Keratinocyte (primary cell): ENCODE measurements around the gene CAPN14. TPM values are rescaled to one million over a fixed set of nuclear protein-coding genes. Genes with fewer than 3 reads are reported as not detected.

Experiments
- DNase-seq: peaks from one replicate; pipeline ENCODE4 v3.0.0-alpha.2; 2011; ENCODE audit warnings: low read depth, missing footprints, low spot score
- FAIRE-seq: peaks from 2 replicates; lab custom pipeline; 2011; peaks lifted over from hg19 to GRCh38; lab: Jason Lieb, UNC
- H2AFZ ChIP-seq: 2 replicates; pipeline ENCODE4 v1.6.0; 2012; ENCODE audit warnings: low read length, control low read depth, inconsistent platforms; ENCODE audit not compliant: control insufficient read depth
- H3K27ac ChIP-seq: 2 replicates; pipeline ENCODE4 v1.5.1; 2011; ENCODE audit warnings: low read length; ENCODE audit not compliant: control insufficient read depth, insufficient read depth
- H3K27me3 ChIP-seq: 3 replicates; pipeline ENCODE4 v1.6.0; 2011; ENCODE audit warnings: low read length; ENCODE audit not compliant: control insufficient read depth, insufficient read depth; ENCODE audit errors: extremely low read depth
- H3K36me3 ChIP-seq, 2 experiments: 2 replicates in 1 of 2; 3 replicates in 1 of 2; pipeline ENCODE4 v1.5.1; 2011; ENCODE audit warnings: low read length in 2 of 2, mild to moderate bottlenecking in 1 of 2; ENCODE audit not compliant: control insufficient read depth in 2 of 2, insufficient read depth in 2 of 2; ENCODE audit errors: extremely low read depth in 1 of 2
- H3K4me1 ChIP-seq: 3 replicates; pipeline ENCODE4 v1.5.1; 2011; ENCODE audit warnings: low read length; ENCODE audit not compliant: control insufficient read depth, insufficient read depth; ENCODE audit errors: extremely low read depth
- H3K4me2 ChIP-seq: 3 replicates; pipeline ENCODE4 v1.6.0; 2011; ENCODE audit warnings: low read depth, low read length; ENCODE audit not compliant: control insufficient read depth, insufficient read depth; ENCODE audit errors: extremely low read depth
- H3K4me3 ChIP-seq, 3 experiments: fragments of 200-600 bp in 1 of 3; sonication (generic) in 1 of 3; 2 replicates in 2 of 3; 3 replicates in 1 of 3; pipeline ENCODE4 v1.5.1; 2011 to 2016; ENCODE audit warnings: low read length in 3 of 3, mild to moderate bottlenecking in 3 of 3, control low read depth in 2 of 3, inconsistent platforms in 1 of 3, low read depth in 1 of 3, mixed read lengths in 1 of 3, mixed run types in 1 of 3, moderate library complexity in 1 of 3; ENCODE audit not compliant: control insufficient read depth in 2 of 3, insufficient read depth in 2 of 3; ENCODE audit errors: extremely low read depth in 1 of 3
- H3K79me2 ChIP-seq: 2 replicates; pipeline ENCODE4 v1.6.0; 2012; ENCODE audit warnings: low read length; ENCODE audit not compliant: control insufficient read depth, insufficient read depth
- H3K9ac ChIP-seq: 3 replicates; pipeline ENCODE4 v1.6.0; 2011; ENCODE audit warnings: low read length; ENCODE audit not compliant: control insufficient read depth, insufficient read depth; ENCODE audit errors: extremely low read depth
- H3K9me1 ChIP-seq: 3 replicates; pipeline ENCODE4 v1.6.0; 2011; ENCODE audit warnings: low read length; ENCODE audit not compliant: control insufficient read depth, insufficient read depth; ENCODE audit errors: extremely low read depth
- H3K9me3 ChIP-seq: 2 replicates; pipeline ENCODE4 v1.5.1; 2012; ENCODE audit warnings: low read depth, low read length; ENCODE audit not compliant: control insufficient read depth
- H4K20me1 ChIP-seq: 3 replicates; pipeline ENCODE4 v1.6.0; 2011; ENCODE audit warnings: low read length; ENCODE audit not compliant: control insufficient read depth, insufficient read depth; ENCODE audit errors: extremely low read depth
- EZH2 ChIP-seq: IDR thresholded peaks from one replicate; pipeline ENCODE4 v1.6.1; 2012; ENCODE audit warnings: inconsistent platforms, mild to moderate bottlenecking, low read length, moderate library complexity
- dilution Hi-C: fragments of 300-500 bp; cut with MboI; formaldehyde crosslinking; loops from one replicate; pipeline ENCODE4 v1.7.0; 2020; ENCODE audit warnings: low sequenced_read_pairs; ENCODE audit not compliant: extremely low pct_ligation_motif_present
- polyA plus RNA-seq, 5 experiments: library from polyadenylated mRNA; depleted of rRNA in 3 of 5; stranded (reverse) in 3 of 5; stranded (forward) in 1 of 5; unstranded in 1 of 5; fragments of >200 nt; gene quantifications; 1 replicate in 1 of 5; 2 replicates in 3 of 5; 3 replicates in 1 of 5; pipeline versions ENCODE4 v1.2.1 to v1.2.3, GENCODE V29; 2011 to 2012; ENCODE audit warnings: missing spikeins in 2 of 5, low read depth in 1 of 5, low replicate concordance in 1 of 5
- TF ChIP-seq, protein P1 (sequence below), 3 experiments: IDR thresholded peaks in 1 of 3; conservative IDR thresholded peaks in 1 of 3; optimal IDR thresholded peaks in 1 of 3; 2 replicates in 2 of 3; 3 replicates in 1 of 3; pipeline versions ENCODE3 to v1.5.1; 2011; ENCODE audit warnings: low read length in 3 of 3, mild to moderate bottlenecking in 3 of 3, moderate library complexity in 2 of 3, control low read depth in 1 of 3, inconsistent platforms in 1 of 3; ENCODE audit not compliant: insufficient read depth in 2 of 3; ENCODE audit errors: extremely low read depth in 1 of 3

The CAPN14 gene
- polyA plus RNA-seq, 1 donor (not counting 4 experiments of a cell fraction or from before 2014, with no cell fraction given), result 1.1 TPM

DNA sequence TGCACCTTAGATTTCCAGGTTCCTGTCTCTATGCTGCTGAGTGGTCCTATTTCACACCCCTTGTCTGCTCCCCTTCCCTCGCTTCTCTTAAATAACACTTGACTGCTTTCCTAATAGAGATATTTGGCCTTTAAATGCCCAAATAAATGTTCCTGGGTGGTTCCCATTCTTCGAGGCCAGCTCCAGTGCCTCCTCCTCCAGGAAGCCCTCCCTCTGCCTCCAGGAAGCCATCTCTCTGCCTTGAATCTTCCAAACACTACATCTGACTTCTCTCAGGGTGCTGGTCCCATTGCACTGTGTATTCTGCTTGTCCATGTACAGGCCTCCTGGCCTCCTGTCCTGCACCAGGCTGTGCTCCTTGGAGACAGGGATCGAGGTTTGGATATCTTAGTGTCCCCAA is 30.8 kb upstream of the CAPN14 start:
- Histone ChIP-seq H3K27me3 (no peaks in the 10 kb centered on the region), H2AFZ (no peak overlapping the region), H3K36me3 (no peaks in the 10 kb centered on the region), H3K4me3 (no peak overlapping the region), H3K9me1 (no peaks in the 10 kb centered on the region), H3K4me2 (no peak overlapping the region), H3K9ac (no peak overlapping the region), H3K4me1 (peaks cover 1% of the 10 kb centered on the region), H3K9me3 (no peaks in the 10 kb centered on the region), H3K27ac (no peak overlapping the region), H4K20me1 (no peaks in the 10 kb centered on the region), H3K79me2 (no peaks in the 10 kb centered on the region)
- no peak for FAIRE-seq
- DNase-seq, result no peak
- dilution Hi-C loops, result no loop called here
- TF ChIP-seq, protein P1, sequence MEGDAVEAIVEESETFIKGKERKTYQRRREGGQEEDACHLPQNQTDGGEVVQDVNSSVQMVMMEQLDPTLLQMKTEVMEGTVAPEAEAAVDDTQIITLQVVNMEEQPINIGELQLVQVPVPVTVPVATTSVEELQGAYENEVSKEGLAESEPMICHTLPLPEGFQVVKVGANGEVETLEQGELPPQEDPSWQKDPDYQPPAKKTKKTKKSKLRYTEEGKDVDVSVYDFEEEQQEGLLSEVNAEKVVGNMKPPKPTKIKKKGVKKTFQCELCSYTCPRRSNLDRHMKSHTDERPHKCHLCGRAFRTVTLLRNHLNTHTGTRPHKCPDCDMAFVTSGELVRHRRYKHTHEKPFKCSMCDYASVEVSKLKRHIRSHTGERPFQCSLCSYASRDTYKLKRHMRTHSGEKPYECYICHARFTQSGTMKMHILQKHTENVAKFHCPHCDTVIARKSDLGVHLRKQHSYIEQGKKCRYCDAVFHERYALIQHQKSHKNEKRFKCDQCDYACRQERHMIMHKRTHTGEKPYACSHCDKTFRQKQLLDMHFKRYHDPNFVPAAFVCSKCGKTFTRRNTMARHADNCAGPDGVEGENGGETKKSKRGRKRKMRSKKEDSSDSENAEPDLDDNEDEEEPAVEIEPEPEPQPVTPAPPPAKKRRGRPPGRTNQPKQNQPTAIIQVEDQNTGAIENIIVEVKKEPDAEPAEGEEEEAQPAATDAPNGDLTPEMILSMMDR (optimal IDR thresholded peaks at IDR 0.05 in 1 of 3, IDR thresholded peaks at IDR 0.05 in 1 of 3, conservative IDR thresholded peaks at IDR 0.05 in 1 of 3; ENCODE audit: extremely low read depth in 1 of 3, insufficient read depth in 2 of 3, low read length in 3 of 3), result no peak
- TF ChIP-seq EZH2, result no peak

GRCh38 chr2:31247711-31248110 is 30.4 kb upstream of the CAPN14 start:
- Histone ChIP-seq H3K4me3 (no peak overlapping the region), H2AFZ (no peak overlapping the region), H3K27ac (no peak overlapping the region), H3K4me2 (no peak overlapping the region), H3K36me3 (no peaks in the 10 kb centered on the region), H4K20me1 (no peaks in the 10 kb centered on the region), H3K79me2 (no peaks in the 10 kb centered on the region), H3K9me3 (no peaks in the 10 kb centered on the region), H3K27me3 (no peaks in the 10 kb centered on the region), H3K9me1 (no peaks in the 10 kb centered on the region), H3K9ac (no peak overlapping the region), H3K4me1 (no peaks in the 10 kb centered on the region)
- dilution Hi-C loops, result no loop called here
- FAIRE-seq, result no peak
- no peak for DNase-seq
- TF ChIP-seq EZH2, result no peak
- TF ChIP-seq, protein P1 (optimal IDR thresholded peaks at IDR 0.05 in 1 of 3, IDR thresholded peaks at IDR 0.05 in 1 of 3, conservative IDR thresholded peaks at IDR 0.05 in 1 of 3; ENCODE audit: extremely low read depth in 1 of 3, insufficient read depth in 2 of 3, low read length in 3 of 3), result no peak
